Measurements from ENCODE around the gene DHH.

DNA sequence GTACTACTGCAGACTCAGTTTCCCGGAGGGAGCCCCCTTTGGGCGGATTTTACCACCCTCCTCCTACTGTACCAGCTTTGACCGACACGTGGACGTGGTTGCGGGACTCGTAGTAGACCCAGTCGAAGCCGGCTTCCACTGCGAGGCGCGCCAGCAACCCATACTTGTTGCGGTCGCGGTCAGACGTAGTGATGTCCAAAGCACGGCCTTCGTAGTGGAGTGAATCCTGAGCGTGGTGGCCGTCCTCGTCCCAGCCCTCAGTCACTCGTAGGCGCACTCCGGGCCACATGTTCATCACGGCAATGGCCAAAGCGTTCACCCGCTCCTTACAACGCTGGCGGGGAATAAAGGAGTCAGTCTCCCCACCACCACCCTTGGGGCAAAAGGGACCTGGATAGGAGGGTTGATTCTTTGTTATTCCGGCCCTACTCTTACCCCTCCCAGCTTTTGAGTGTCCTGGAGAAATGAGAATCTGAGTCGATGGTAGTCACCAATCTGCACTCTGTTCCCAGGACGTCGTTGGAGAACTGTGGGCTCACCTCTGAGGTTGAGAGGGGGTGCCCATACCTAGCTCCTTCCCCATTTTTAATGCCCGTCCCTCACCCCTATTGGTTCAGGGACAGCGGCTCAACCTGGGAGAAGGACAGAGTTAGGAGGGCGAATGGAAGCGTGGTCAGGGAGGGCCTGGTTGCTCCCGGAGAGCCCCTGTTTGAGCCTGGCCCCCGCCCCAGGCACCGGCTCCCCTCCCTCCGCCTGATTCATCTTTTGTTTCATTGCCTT lies 3.4 kb downstream of the DHH start:
- TF ChIP-seq, protein P1, sequence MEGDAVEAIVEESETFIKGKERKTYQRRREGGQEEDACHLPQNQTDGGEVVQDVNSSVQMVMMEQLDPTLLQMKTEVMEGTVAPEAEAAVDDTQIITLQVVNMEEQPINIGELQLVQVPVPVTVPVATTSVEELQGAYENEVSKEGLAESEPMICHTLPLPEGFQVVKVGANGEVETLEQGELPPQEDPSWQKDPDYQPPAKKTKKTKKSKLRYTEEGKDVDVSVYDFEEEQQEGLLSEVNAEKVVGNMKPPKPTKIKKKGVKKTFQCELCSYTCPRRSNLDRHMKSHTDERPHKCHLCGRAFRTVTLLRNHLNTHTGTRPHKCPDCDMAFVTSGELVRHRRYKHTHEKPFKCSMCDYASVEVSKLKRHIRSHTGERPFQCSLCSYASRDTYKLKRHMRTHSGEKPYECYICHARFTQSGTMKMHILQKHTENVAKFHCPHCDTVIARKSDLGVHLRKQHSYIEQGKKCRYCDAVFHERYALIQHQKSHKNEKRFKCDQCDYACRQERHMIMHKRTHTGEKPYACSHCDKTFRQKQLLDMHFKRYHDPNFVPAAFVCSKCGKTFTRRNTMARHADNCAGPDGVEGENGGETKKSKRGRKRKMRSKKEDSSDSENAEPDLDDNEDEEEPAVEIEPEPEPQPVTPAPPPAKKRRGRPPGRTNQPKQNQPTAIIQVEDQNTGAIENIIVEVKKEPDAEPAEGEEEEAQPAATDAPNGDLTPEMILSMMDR (conservative IDR thresholded peaks at IDR 0.05) = no peak
- no peak for TF ChIP-seq ZFX (IDR thresholded peaks at IDR 0.05)
